Measurements from ENCODE around the gene KIF3C.
"Not testable (repeated sequence)": the region's sequence is repeated elsewhere in the genome, so short reads cannot be mapped to it uniquely, and the experiment has no call there.

KIF3C gene

GRCh38 chr2:25982273-25982967, at the start of gene KIF3C:
Gene KIF3C, minus strand, starts transcription at chr2:25982497. Its CDS starts 580 bp downstream, at chr2:25981917.
- TF ChIP-seq ZFX (IDR thresholded peaks at IDR 0.05): no peak
- TF ChIP-seq CTCF (conservative IDR thresholded peaks at IDR 0.05): no peak
- peak within 1 kb of the TSS; percentile 44 for H3K27ac ChIP-seq

GRCh38 chr2:26028083-26028482, 45.8 kb upstream of the KIF3C start:
- H3K27ac ChIP-seq: not testable (repeated sequence)

GRCh38 chr2:26025509-26025908, 43.2 kb upstream of the KIF3C start:
- no peak for TF ChIP-seq ZFX (IDR thresholded peaks at IDR 0.05)
- TF ChIP-seq CTCF (conservative IDR thresholded peaks at IDR 0.05): no peak
- H3K27ac ChIP-seq: no peak overlapping the region

GRCh38 chr2:26024260-26024659, 42.0 kb upstream of the KIF3C start:
- TF ChIP-seq CTCF (conservative IDR thresholded peaks at IDR 0.05): no peak
- no peak for TF ChIP-seq ZFX (IDR thresholded peaks at IDR 0.05)
- H3K27ac ChIP-seq: no peak overlapping the region

- no peak for TF ChIP-seq CTCF (conservative IDR thresholded peaks at IDR 0.05)
- no peak for TF ChIP-seq ZFX (IDR thresholded peaks at IDR 0.05)
Measured at GRCh38 chr2:26020231-26020640, 37.9 kb upstream of the KIF3C start.

GRCh38 chr2:26018184-26019055, 36.1 kb upstream of the KIF3C start:
- no peak for TF ChIP-seq ZFX (IDR thresholded peaks at IDR 0.05)
- no peak for TF ChIP-seq CTCF (conservative IDR thresholded peaks at IDR 0.05)
- H3K27ac ChIP-seq: peak overlapping the region; percentile 51

More at GRCh38 chr2:26020231-26020640, 37.9 kb upstream of the KIF3C start:
- H3K27ac ChIP-seq: no peak overlapping the region

GRCh38 chr2:26017464-26018183, 35.3 kb upstream of the KIF3C start:
- no peak for TF ChIP-seq ZFX (IDR thresholded peaks at IDR 0.05)
- TF ChIP-seq CTCF (conservative IDR thresholded peaks at IDR 0.05): no peak
- peak overlapping the region; percentile 51 for H3K27ac ChIP-seq

GRCh38 chr2:26016706-26017045, 34.4 kb upstream of the KIF3C start:
- H3K27ac ChIP-seq: peak overlapping the region; percentile 51; the same call in 1 of the 2 replicates
